ENCODE results near the gene KRT13.

GRCh38 chr17:41510251-41511065, 5.0 kb upstream of the KRT13 start:
- TF ChIP-seq CTCF (IDR thresholded peaks at IDR 0.05; ENCODE audit: extremely low read depth in 1 of 2, insufficient read depth in 1 of 2, low read depth in 1 of 2, low read length in 2 of 2) (no peak), EZH2 (IDR thresholded peaks at IDR 0.05; ENCODE audit: borderline replicate concordance, low read depth, low read length, severe bottlenecking) (no peak), POLR2A (IDR thresholded peaks at IDR 0.05; ENCODE audit: low read depth, low read length) (no peak), POLR2AphosphoS5 (IDR thresholded peaks at IDR 0.05; ENCODE audit: insufficient read depth, low read depth, low read length) (no peak), MYC (IDR thresholded peaks at IDR 0.05; ENCODE audit: low read depth, low read length) (no peak), FOS (IDR thresholded peaks at IDR 0.05; ENCODE audit: borderline replicate concordance, insufficient read depth, low read length) (no peak), MAX (IDR thresholded peaks at IDR 0.05; ENCODE audit: insufficient read depth, insufficient read length) (no peak), GATA2 (IDR thresholded peaks at IDR 0.05; ENCODE audit: insufficient read depth, insufficient read length, low read depth, low read length) (no peak)
